MG63 (cell line): ENCODE data around the gene STARD9. TPM values are rescaled to one million over a fixed set of nuclear protein-coding genes. Genes with fewer than 3 reads are reported as not detected.

ENCODE experiments used
- DNase-seq: peaks from one replicate; pipeline ENCODE4 v3.0.0-alpha.2; 2020
- H3K27me3 ChIP-seq: fragments of 250-450 bp; sonication (Bioruptor Pico); 2 replicates; pipeline ENCODE4 v1.5.1; 2020; ENCODE audit warnings: mild to moderate bottlenecking, moderate library complexity
- H3K36me3 ChIP-seq: fragments of 250-450 bp; sonication (Bioruptor Pico); 2 replicates; pipeline ENCODE4 v1.5.1; 2020; ENCODE audit warnings: mild to moderate bottlenecking, moderate library complexity
- H3K4me3 ChIP-seq: fragments of 250-450 bp; sonication (Bioruptor Pico); 2 replicates; pipeline ENCODE4 v1.5.1; 2020; ENCODE audit warnings: mild to moderate bottlenecking, moderate library complexity
- H3K9me3 ChIP-seq: fragments of 250-450 bp; sonication (Bioruptor Pico); 2 replicates; pipeline ENCODE4 v1.5.1; 2020; ENCODE audit warnings: mild to moderate bottlenecking, moderate library complexity
- total RNA-seq: library from RNA; depleted of rRNA; stranded (reverse); fragments of >200 nt; shearing (Covaris generic); gene quantifications from 2 replicates; pipeline ENCODE4 v1.2.3, GENCODE V29; 2014; ENCODE audit warnings: low replicate concordance

STARD9 gene
- total RNA-seq, 1 experiment from 2014 or later: 0.10 TPM

DNA sequence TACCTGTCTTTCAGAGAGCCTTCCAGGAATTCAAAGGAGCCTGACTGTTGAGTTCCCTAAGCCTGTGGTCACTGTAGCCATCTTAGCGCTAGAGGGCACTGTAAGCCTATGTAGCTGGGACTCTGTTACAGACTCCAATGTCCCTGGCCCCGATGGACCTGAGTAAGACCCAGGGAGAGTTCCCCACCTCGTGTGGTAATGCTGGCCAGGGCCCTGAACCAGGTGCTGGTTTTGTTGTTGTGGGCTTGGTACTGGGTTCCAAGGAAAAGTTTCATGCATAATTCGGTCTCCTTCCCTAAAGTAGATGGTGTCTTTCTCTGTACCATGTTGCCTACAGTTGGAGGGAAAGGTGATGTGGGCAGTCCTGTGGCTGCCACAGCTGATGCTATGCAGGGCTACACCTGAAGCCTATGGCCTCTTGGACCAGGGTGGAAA is 129.1 kb downstream of the STARD9 start:
- Histone ChIP-seq H3K4me3 (no peak overlapping the region), H3K9me3 (no peaks in the 10 kb centered on the region), H3K36me3 (no peaks in the 10 kb centered on the region), H3K27me3 (no peaks in the 10 kb centered on the region)
- peak; percentile 34 for DNase-seq

DNA sequence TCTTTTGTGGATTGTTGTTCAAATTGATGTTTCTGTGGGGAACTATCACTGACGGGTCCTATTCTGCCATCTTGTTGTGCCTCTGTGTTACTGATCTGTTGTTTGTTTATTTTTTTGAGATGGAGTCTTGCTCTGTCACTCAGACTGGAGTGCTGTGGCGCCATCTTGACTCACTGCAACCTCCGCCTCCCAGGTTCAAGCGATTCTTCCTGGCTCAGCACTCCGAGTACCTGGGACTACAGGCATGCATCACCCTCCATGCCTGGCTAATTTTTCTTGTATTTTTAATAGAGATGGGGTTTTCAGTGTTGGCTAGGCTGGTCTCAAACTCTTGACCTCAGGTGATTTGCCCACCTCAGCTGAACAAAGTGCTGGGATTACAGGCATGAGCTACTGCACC is 129.9 kb downstream of the STARD9 start:
- Histone ChIP-seq H3K9me3 (no peaks in the 10 kb centered on the region), H3K36me3 (no peaks in the 10 kb centered on the region), H3K27me3 (no peaks in the 10 kb centered on the region), H3K4me3 (no peak overlapping the region)
- DNase-seq: no peak

- no peak for DNase-seq
Observed at GRCh38 chr15:42707068-42707467, 131.7 kb downstream of the STARD9 start.

GRCh38 chr15:42707873-42708544 is 132.6 kb downstream of the STARD9 start:
- DNase-seq: no peak
- no peaks in the 10 kb centered on the region for H3K9me3 ChIP-seq
- H3K27me3 ChIP-seq: no peaks in the 10 kb centered on the region
- no peaks in the 10 kb centered on the region for H3K36me3 ChIP-seq
- H3K4me3 ChIP-seq: no peak overlapping the region

More at GRCh38 chr15:42707068-42707467, 131.7 kb downstream of the STARD9 start:
- H3K4me3 ChIP-seq: no peak overlapping the region
- no peaks in the 10 kb centered on the region for H3K27me3 ChIP-seq
- no peaks in the 10 kb centered on the region for H3K36me3 ChIP-seq
- no peaks in the 10 kb centered on the region for H3K9me3 ChIP-seq

DNA sequence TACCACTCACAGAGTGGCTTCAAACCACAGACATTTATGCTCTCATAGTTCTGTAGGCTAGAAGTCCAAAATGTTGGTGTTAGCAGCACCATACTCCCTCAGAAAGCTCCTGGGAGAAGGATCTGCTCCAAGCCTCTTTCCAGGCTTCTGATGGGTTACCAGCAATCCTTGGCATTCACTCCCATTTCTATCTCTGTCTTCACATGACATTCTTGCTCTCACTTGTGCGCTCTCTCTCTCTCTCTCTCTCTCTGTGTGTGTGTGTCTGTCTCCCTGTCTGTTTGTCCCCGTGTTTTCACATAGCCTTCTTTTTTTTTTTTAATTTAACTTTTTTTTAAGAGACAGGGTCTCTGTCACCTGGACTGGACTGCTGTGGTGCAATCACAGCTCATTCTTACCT is 135.3 kb downstream of the STARD9 start:
- Histone ChIP-seq H3K4me3 (no peak overlapping the region), H3K9me3 (no peaks in the 10 kb centered on the region), H3K27me3 (no peaks in the 10 kb centered on the region), H3K36me3 (no peaks in the 10 kb centered on the region)
- DNase-seq: no peak

DNA sequence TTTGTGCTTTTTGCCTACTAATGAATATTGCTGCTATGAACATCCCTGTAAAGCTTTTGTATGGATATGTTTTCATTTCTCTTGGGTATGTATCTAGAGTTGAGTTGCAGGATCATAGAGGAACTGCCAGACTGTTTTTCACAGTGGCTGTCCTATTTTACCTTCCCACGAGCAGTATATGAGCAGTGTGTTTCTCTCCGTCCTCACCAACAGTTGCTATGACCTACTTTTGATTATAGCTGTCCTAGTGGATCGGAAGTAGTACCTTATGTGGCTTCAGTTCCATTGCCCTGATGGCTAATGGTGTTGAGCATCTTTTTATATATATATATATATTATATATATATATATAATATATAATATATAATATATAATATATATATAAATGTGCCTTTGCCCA is 136.3 kb downstream of the STARD9 start:
- H3K4me3 ChIP-seq: no peak overlapping the region
- no peaks in the 10 kb centered on the region for H3K27me3 ChIP-seq
- no peaks in the 10 kb centered on the region for H3K9me3 ChIP-seq
- no peaks in the 10 kb centered on the region for H3K36me3 ChIP-seq
- no peak for DNase-seq

DNA sequence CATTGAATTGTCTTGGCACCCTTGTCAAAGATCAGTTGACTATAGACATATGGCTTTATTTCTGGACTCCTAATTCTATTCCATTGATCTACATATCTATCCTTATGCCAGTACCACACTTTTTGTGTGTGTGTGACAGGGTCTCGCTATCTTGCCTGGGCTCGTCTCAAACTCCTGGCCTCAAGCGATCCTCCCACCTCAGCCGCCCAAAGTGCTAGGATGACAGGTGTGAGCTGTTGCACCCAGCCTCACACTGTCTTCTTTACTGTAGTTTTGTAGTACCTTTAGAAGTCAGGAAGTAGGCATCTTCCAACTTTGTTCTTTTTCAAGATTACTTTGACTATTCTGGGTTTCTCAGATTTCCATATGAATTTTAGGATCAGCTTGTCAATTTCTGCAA is 137.2 kb downstream of the STARD9 start:
- Histone ChIP-seq H3K4me3 (no peak overlapping the region), H3K27me3 (no peaks in the 10 kb centered on the region), H3K9me3 (no peaks in the 10 kb centered on the region), H3K36me3 (no peaks in the 10 kb centered on the region)
- DNase-seq: no peak

DNA sequence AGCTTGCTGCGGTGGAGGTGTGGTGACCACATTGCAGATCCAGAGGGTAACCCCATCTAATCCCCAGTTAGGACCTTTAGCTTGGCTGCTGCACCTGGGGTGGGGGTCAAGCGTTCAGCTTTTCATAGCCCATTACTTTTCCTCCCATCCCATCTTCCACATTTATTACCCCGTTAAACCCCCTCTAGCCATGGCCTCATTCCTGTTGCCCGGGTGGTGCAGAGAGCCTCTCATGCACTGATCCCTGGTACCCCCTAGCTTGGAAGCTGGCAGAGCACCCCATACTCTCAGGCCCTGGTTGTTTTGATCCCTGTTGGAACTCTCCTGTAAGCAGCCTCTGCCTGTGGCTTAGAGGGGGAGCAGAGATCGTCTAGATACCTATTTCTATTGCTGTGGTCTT is 140.7 kb downstream of the STARD9 start:
- no peaks in the 10 kb centered on the region for H3K27me3 ChIP-seq
- no peaks in the 10 kb centered on the region for H3K9me3 ChIP-seq
- no peak overlapping the region for H3K4me3 ChIP-seq
- DNase-seq: no peak
- H3K36me3 ChIP-seq: no peaks in the 10 kb centered on the region

GRCh38 chr15:42716626-42717025 is 141.2 kb downstream of the STARD9 start:
- Histone ChIP-seq H3K27me3 (no peaks in the 10 kb centered on the region), H3K9me3 (no peaks in the 10 kb centered on the region), H3K4me3 (no peak overlapping the region), H3K36me3 (no peaks in the 10 kb centered on the region)
- no peak for DNase-seq

DNA sequence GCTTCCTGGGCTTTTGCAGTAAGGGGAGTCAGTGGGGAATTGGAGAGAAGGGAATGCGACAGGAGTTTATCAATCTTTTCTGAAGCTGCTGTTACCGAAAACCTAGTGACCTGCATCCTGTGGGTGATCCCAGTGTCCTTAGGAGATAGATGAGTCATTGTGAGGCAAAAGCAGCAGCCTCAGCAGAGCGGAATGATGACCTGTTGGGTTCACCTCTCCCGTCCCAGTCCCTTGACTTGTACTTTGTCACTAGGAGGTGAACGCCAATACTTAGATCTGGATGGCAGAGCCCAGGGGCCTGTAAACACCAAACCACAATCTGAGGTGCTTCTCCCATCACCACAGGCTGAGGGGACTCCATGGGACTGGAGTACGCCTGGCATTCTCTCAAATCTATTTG is 143.6 kb downstream of the STARD9 start:
- Histone ChIP-seq H3K36me3 (peaks cover 4% of the 10 kb centered on the region; the same call in 1 of the 2 replicates), H3K27me3 (no peaks in the 10 kb centered on the region), H3K9me3 (no peaks in the 10 kb centered on the region), H3K4me3 (no peak overlapping the region)
- DNase-seq: no peak

DNA sequence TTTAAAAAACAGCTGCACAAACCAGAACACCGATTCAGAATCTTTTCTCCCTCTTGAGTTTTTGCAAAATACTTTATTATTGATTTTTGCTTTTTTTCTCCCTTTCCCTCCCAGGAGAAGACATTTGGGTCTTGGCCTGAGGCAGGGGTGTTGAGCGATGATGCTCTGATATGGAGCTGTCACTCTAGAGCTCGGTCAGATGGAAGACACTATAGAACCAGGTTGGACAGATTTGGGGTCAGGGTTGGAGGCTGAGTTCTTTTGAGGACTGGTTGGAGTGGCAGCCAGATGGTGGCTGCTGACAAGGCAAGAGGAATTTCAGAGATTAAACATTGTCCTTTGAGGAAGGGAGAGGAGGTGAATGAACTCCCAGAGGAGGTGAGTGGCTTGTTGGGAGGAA is 144.7 kb downstream of the STARD9 start:
- Histone ChIP-seq H3K27me3 (no peaks in the 10 kb centered on the region), H3K4me3 (no peak overlapping the region), H3K36me3 (peaks cover 12% of the 10 kb centered on the region), H3K9me3 (no peaks in the 10 kb centered on the region)
- DNase-seq: no peak

- no peak overlapping the region for H3K4me3 ChIP-seq
- no peaks in the 10 kb centered on the region for H3K9me3 ChIP-seq
- H3K36me3 ChIP-seq: peaks cover 15% of the 10 kb centered on the region
- DNase-seq: no peak
- H3K27me3 ChIP-seq: no peaks in the 10 kb centered on the region
Observed at GRCh38 chr15:42721016-42721415, 145.6 kb downstream of the STARD9 start.

DNA sequence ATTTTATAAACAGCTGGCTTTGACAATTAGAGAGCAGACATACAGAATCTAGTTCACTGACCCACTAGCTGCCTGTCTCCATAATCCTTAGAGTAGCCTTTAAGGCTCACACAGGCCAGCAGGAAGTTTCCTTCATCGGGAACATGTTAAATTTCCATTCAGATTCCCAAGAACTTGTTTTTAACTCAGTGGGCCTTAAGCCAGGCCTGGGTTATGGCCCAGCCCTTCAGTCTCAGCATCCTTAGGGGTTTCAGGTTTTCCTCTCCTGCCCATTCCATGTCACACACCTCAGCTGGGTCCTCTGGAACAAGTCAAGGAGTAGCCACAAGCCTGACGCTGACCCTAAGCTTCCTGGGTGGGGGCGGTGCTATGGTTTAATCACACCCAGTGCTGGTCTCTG is 146.5 kb downstream of the STARD9 start:
- Histone ChIP-seq H3K9me3 (no peaks in the 10 kb centered on the region), H3K36me3 (peaks cover 20% of the 10 kb centered on the region), H3K4me3 (no peak overlapping the region), H3K27me3 (no peaks in the 10 kb centered on the region)
- no peak for DNase-seq

DNA sequence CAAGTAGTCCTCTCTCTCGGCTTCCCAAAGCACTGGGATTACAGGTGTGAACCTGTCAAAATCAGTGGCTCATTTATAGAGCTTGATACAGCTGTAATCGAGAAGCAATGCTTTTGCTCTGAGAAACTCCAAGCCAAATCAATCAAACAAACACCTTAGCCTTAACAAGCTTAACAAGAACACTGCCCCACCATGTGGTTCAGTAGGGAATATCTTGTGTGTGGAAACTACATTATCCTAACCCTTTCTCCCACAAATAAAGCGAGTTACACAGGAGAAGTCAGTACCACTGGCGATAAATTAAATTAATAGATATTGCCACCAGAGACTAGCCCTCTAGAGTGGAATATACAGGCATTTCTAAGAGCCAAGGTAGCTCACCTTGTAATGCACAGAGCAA is 147.7 kb downstream of the STARD9 start:
- no peaks in the 10 kb centered on the region for H3K27me3 ChIP-seq
- no peak for DNase-seq
- H3K9me3 ChIP-seq: no peaks in the 10 kb centered on the region
- peaks cover 25% of the 10 kb centered on the region for H3K36me3 ChIP-seq
- H3K4me3 ChIP-seq: no peak overlapping the region

DNA sequence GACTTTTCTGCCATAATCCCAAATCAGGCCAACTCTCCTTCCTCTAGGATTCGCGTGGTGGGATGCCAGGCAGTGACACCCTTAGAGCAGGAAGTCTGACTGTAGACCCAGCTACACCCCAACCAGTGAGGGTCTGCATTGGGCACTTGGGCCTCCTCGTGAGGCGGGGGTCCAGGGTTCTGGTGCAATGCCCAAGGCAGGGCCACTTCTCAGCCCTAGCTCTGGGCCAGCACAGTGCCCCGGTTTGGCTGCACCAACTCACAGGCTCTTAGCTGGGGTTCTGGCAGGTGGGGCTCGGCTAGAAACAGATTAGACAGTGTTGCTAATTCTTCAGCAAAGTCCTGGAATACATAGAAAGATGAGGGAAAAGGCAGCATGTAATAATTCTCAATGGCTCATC is 148.9 kb downstream of the STARD9 start:
- no peak overlapping the region for H3K4me3 ChIP-seq
- no peak for DNase-seq
- no peaks in the 10 kb centered on the region for H3K9me3 ChIP-seq
- H3K36me3 ChIP-seq: peaks cover 30% of the 10 kb centered on the region
- H3K27me3 ChIP-seq: no peaks in the 10 kb centered on the region

DNA sequence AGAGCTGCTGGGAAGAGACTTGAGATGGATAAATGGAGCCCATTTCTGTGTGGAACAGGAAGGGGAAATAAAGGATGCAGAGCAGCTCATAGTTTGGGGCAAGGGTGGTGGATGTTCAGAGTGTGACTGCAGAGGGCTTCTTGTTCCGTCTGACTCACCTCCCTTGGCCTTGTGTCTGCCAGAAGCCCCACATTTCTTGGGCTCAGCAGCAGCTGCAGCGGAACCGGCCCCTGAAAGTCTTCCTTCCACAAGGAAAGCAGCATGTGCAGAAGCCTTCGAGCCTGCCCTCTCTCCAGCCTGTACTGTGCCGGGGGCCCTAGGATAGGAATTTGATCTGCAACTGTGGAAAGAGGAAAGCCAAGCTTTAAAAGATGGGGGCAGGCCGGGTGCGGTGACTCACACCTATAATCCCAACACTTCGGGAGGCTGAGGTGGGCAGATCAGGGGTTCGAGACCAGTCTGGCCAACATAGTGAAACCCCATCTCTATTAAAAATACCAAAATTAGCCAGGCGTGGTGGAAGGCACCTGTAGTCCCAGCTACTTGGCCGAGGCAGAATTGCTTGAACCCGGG is 150.0 kb downstream of the STARD9 start:
- H3K4me3 ChIP-seq: no peak overlapping the region
- DNase-seq: no peak
- H3K9me3 ChIP-seq: no peaks in the 10 kb centered on the region
- H3K27me3 ChIP-seq: no peaks in the 10 kb centered on the region
- peaks cover 33% of the 10 kb centered on the region for H3K36me3 ChIP-seq

GRCh38 chr15:42726114-42726513 is 150.7 kb downstream of the STARD9 start:
- no peak overlapping the region for H3K4me3 ChIP-seq
- H3K36me3 ChIP-seq: peaks cover 33% of the 10 kb centered on the region
- no peaks in the 10 kb centered on the region for H3K9me3 ChIP-seq
- DNase-seq: no peak
- no peaks in the 10 kb centered on the region for H3K27me3 ChIP-seq

GRCh38 chr15:42727750-42728381 is 152.5 kb downstream of the STARD9 start:
- Histone ChIP-seq H3K4me3 (no peak overlapping the region), H3K36me3 (peaks cover 41% of the 10 kb centered on the region), H3K27me3 (no peaks in the 10 kb centered on the region), H3K9me3 (no peaks in the 10 kb centered on the region)
- no peak for DNase-seq
